K562 (cell line): ENCODE measurements around the gene ZNF835. TPM values are rescaled to one million over a fixed set of nuclear protein-coding genes. Genes with fewer than 3 reads are reported as not detected.

Experiments used
- ATAC-seq: fragments of 200-7000 bp; cut with Tn5 transposase; 3 replicates; pipeline ENCODE4 v1.9.1; 2020; ENCODE audit warnings: moderate library complexity
- Bru-seq: library from RNA; stranded (reverse); fragments of 400-500 nt; gene quantifications from one replicate; lab custom pipeline; 2021; lab: Mats Ljungman, UMichigan
- BruChase-seq, 2 experiments: library from RNA; stranded (reverse); fragments of 400-500 nt; gene quantifications; one replicate each; lab custom pipeline; 2021; lab: Mats Ljungman, UMichigan
- BruUV-seq: library from RNA; stranded (reverse); fragments of 400-500 nt; replicated peaks from 2 replicates; lab custom pipeline; 2021; lab: Mats Ljungman, UMichigan
- CTCF ChIA-PET: fragments of 300-600 bp; formaldehyde crosslinking; extraction: SDS; loops from one replicate; lab custom pipeline; 2021; ENCODE audit warnings: low intra/inter-chr PET ratio; lab: Yijun Ruan, JAX
- POLR2A ChIA-PET: fragments of 300-600, 350-650 bp; sonication (Branson Sonifier 250); formaldehyde crosslinking; extraction: SDS; loops from one replicate; lab custom pipeline; 2021; ENCODE audit warnings: antibody characterized with exemption, inconsistent platforms; lab: Yijun Ruan, JAX
- DNase-seq, 4 experiments: peaks; one replicate each; pipeline versions ENCODE4 v3.0.0 to v3.0.0-alpha.2; 2011 to 2018; ENCODE audit warnings: low spot score in 3 of 4, mixed read lengths in 3 of 4; ENCODE audit errors: extremely low read depth in 1 of 4
- FAIRE-seq: peaks from 2 replicates; lab custom pipeline; 2011; peaks lifted over from hg19 to GRCh38; lab: Jason Lieb, UNC
- H2AFZ ChIP-seq: 2 replicates; pipeline ENCODE4 v1.6.0; 2011; ENCODE audit warnings: low read depth, low read length, control low read depth, inconsistent platforms
- H3K27ac ChIP-seq: fragments of 200-600 bp; 3 replicates; pipeline ENCODE4 v1.8.0; 2011; ENCODE audit warnings: low read depth, mild to moderate bottlenecking, control low read depth, inconsistent platforms, low read length, moderate library complexity, mixed read lengths; ENCODE audit errors: extremely low read depth
- H3K27me3 ChIP-seq, 2 experiments: fragments of 300-600 bp in 1 of 2; 2 replicates in 1 of 2; 3 replicates in 1 of 2; pipeline versions ENCODE4 v1.6.0 to v1.8.0; 2011; ENCODE audit warnings: inconsistent platforms in 2 of 2, low read length in 2 of 2, mild to moderate bottlenecking in 1 of 2, mixed read lengths in 1 of 2, moderate library complexity in 1 of 2; ENCODE audit not compliant: control insufficient read depth in 2 of 2, insufficient read depth in 2 of 2
- H3K36me3 ChIP-seq: fragments of 300-600 bp; 3 replicates; pipeline ENCODE4 v1.8.0; 2011; ENCODE audit warnings: mild to moderate bottlenecking, low read length, inconsistent platforms; ENCODE audit not compliant: control insufficient read depth, insufficient read depth
- H3K4me1 ChIP-seq, 2 experiments: fragments of 200-600 bp in 1 of 2; replicated peaks in 1 of 2; 2 replicates in 1 of 2; 3 replicates in 1 of 2; pipeline versions ENCODE4 v1.5.1 to v1.8.0; 2011; ENCODE audit warnings: inconsistent platforms in 2 of 2, low read length in 2 of 2, mild to moderate bottlenecking in 1 of 2, mixed read lengths in 1 of 2, moderate library complexity in 1 of 2; ENCODE audit not compliant: control insufficient read depth in 2 of 2, insufficient read depth in 2 of 2
- H3K4me2 ChIP-seq: 2 replicates; pipeline ENCODE4 v1.6.1; 2011; ENCODE audit warnings: low read length, control low read depth, inconsistent platforms, mixed read lengths; ENCODE audit not compliant: insufficient read depth
- H3K4me3 ChIP-seq: fragments of 200-600 bp; sonication (generic), shearing (Covaris generic); 2 replicates; pipeline ENCODE4 v1.5.1; 2016; ENCODE audit warnings: control low read depth, inconsistent platforms
- H3K79me2 ChIP-seq: fragments of 200-600 bp; 3 replicates; pipeline ENCODE4 v1.8.0; 2011; ENCODE audit warnings: low read length, inconsistent platforms; ENCODE audit not compliant: control insufficient read depth, insufficient read depth
- H3K9ac ChIP-seq, 2 experiments: 2 replicates each; pipeline versions ENCODE4 v1.6.0 to v1.6.1; 2011; ENCODE audit warnings: low read depth in 2 of 2, low read length in 2 of 2, control low read depth in 1 of 2, inconsistent platforms in 1 of 2, mild to moderate bottlenecking in 1 of 2, mixed read lengths in 1 of 2; ENCODE audit not compliant: insufficient read depth in 1 of 2
- H3K9me1 ChIP-seq: one replicate; pipeline ENCODE4 v1.6.0; 2011; ENCODE audit warnings: inconsistent platforms, mild to moderate bottlenecking, low read length, moderate library complexity; ENCODE audit not compliant: control insufficient read depth, insufficient read depth
- H3K9me3 ChIP-seq: replicated peaks from 2 replicates; pipeline ENCODE4 v1.5.1; 2011; ENCODE audit warnings: low read depth, low read length, inconsistent platforms; ENCODE audit not compliant: control insufficient read depth, insufficient read depth
- H4K20me1 ChIP-seq: replicated peaks from 2 replicates; pipeline ENCODE4 v1.6.1; 2011; ENCODE audit warnings: low read length, inconsistent platforms, mixed read lengths; ENCODE audit not compliant: control insufficient read depth, insufficient read depth
- AFF1 ChIP-seq, 2 experiments: fragments of 450-650 bp; IDR thresholded peaks; 2 replicates each; pipeline ENCODE4 v1.6.1; 2018; ENCODE audit warnings: mild to moderate bottlenecking in 2 of 2, low read depth in 1 of 2; ENCODE audit not compliant: partially characterized antibody in 2 of 2
- CTCFL ChIP-seq: IDR thresholded peaks from 2 replicates; pipeline ENCODE4 v1.6.1; 2011; ENCODE audit warnings: borderline replicate concordance, low read depth, mild to moderate bottlenecking, moderate library complexity, low read length; ENCODE audit not compliant: insufficient read depth, poor library complexity, severe bottlenecking
- HCFC1 ChIP-seq: IDR thresholded peaks from 2 replicates; pipeline ENCODE4 v1.6.1; 2012; ENCODE audit warnings: low read depth, low read length, improper control_type of control experiment
- HNRNPK ChIP-seq: fragments of 200-400 bp; formaldehyde crosslinking; IDR thresholded peaks from one replicate; pipeline ENCODE4 v1.6.1; 2018; ENCODE audit warnings: mild to moderate bottlenecking, low read depth, low read length; ENCODE audit not compliant: poor library complexity, severe bottlenecking
- PHF20 ChIP-seq: fragments of 450-650 bp; IDR thresholded peaks from 2 replicates; pipeline ENCODE4 v1.6.1; 2018; ENCODE audit not compliant: partially characterized antibody
- RBM25 ChIP-seq: fragments of 200-400 bp; formaldehyde crosslinking; IDR thresholded peaks from 2 replicates; pipeline ENCODE4 v1.6.1; 2018; ENCODE audit warnings: low read length, low read depth, moderate library complexity; ENCODE audit not compliant: severe bottlenecking
- RFX5 ChIP-seq: IDR thresholded peaks from 2 replicates; pipeline ENCODE4 v1.6.1; 2011; ENCODE audit warnings: low read depth, mild to moderate bottlenecking, improper control_type of control experiment, low read length
- SNIP1 ChIP-seq: fragments of 450-650 bp; IDR thresholded peaks from 2 replicates; pipeline ENCODE4 v1.7.1; 2017; ENCODE audit warnings: low read depth, mild to moderate bottlenecking
- THRA ChIP-seq: fragments of 450-650 bp; IDR thresholded peaks from 2 replicates; pipeline ENCODE4 v1.6.1; 2017; ENCODE audit warnings: mild to moderate bottlenecking, moderate library complexity
- XRCC4 ChIP-seq: IDR thresholded peaks from one replicate; pipeline ENCODE4 v1.6.1; 2011; ENCODE audit not compliant: insufficient read depth, insufficient read length; ENCODE audit errors: extremely low read depth
- WGBS: fragments of 100-300 bp; shearing (Covaris generic); methylation state at CpG from one replicate; pipeline ENCODE4 v1.1.6; 2016; ENCODE audit warnings: low coverage, mixed read lengths; ENCODE audit not compliant: insufficient coverage; ENCODE audit errors: missing lambda C conversion rate; 5-methylcytosine and 5-hydroxymethylcytosine counted together
- in situ Hi-C: fragments of 300-500 bp; cut with MboI; formaldehyde crosslinking; loops from 4 replicates; pipeline ENCODE4 v1.15.0; 2018; ENCODE audit warnings: inconsistent platforms, mixed read lengths
- intact Hi-C: fragments of 100-400 bp; cut with micrococcal nuclease; formaldehyde crosslinking; loops from 2 replicates; pipeline ENCODE4 v1.14.2; 2022
- long read RNA-seq, 3 experiments: library from polyadenylated mRNA in 2 of 3; library from RNA in 1 of 3; unstranded in 2 of 3; stranded (forward) in 1 of 3; transcript quantifications; one replicate each; pipeline ENCODE4 v2.0.0, GENCODE V29; 2019 to 2022
- polyA minus RNA-seq, 3 experiments: library from RNA; depleted of rRNA, polyadenylated mRNA; stranded (reverse); fragments of >200 nt; gene quantifications; 2 replicates each; pipeline ENCODE4 v1.2.3, GENCODE V29; 2011
- polyA plus RNA-seq, 8 experiments: library from polyadenylated mRNA; depleted of rRNA in 4 of 8; stranded (reverse) in 5 of 8; unstranded in 3 of 8; fragments of >200 nt; fragmentation: Nextera tagmentation in 2 of 8; fragmentation: Illumina TruSeq in 1 of 8; extraction: Ambion mirVana in 2 of 8; extraction: Trizol in 1 of 8; gene quantifications; 2 replicates each; pipeline versions ENCODE4 v1.2.1 to v1.2.3, GENCODE V29; 2011 to 2014; ENCODE audit warnings: inconsistent platforms in 1 of 8, missing spikeins in 1 of 8
- total RNA-seq, 7 experiments: library from RNA; depleted of rRNA in 6 of 7; stranded (reverse); fragments of >200 nt in 6 of 7; fragmentation: Illumina TruSeq in 2 of 7; extraction: Trizol in 2 of 7; gene quantifications; 2 replicates each; pipeline versions ENCODE4 v1.2.1 to v1.2.3, GENCODE V29; 2011 to 2021; ENCODE audit warnings: low replicate concordance in 1 of 7

Gene ZNF835
- total RNA-seq (2011; cell fraction: chromatin; rRNA removed; ENCODE audit: low replicate concordance) = not detected in 2 replicates
- 0.13 TPM in 1 of 2 replicates, not detected in the other for total RNA-seq (2011; cell fraction: nucleolus; rRNA removed)
- total RNA-seq (2011; cell fraction: nucleoplasm; rRNA removed) = not detected in 2 replicates
- total RNA-seq (2014; rRNA removed) = not detected in 2 replicates
- total RNA-seq (2014; rRNA removed; fragmentation: Illumina TruSeq; extraction: Trizol) = not detected in 2 replicates
- total RNA-seq (2015; rRNA removed; fragmentation: Illumina TruSeq; extraction: Trizol) = not detected in 2 replicates
- not detected in 2 replicates for total RNA-seq (2021)
- polyA plus RNA-seq (2011; rRNA removed) = not detected in 2 replicates
- polyA plus RNA-seq (2011; cell fraction: cytosol; rRNA removed) = 0.12 TPM in 1 of 2 replicates, not detected in the other
- not detected in 2 replicates for polyA plus RNA-seq (2011; cell fraction: nucleus; rRNA removed)
- not detected in 2 replicates for polyA plus RNA-seq (2012)
- polyA plus RNA-seq (2014; fragmentation: Illumina TruSeq; extraction: Trizol) = not detected in 2 replicates
- not detected for polyA plus RNA-seq (2014; fragmentation: Nextera tagmentation; extraction: Ambion mirVana)
- not detected in 2 replicates for polyA plus RNA-seq (2014; rRNA removed)
- polyA minus RNA-seq (2011; rRNA and poly(A)+ RNA removed) = 0.07 TPM in 1 of 2 replicates, not detected in the other
- not detected in 2 replicates for polyA minus RNA-seq (2011; cell fraction: cytosol; rRNA and poly(A)+ RNA removed)
- polyA minus RNA-seq (2011; cell fraction: nucleus; rRNA and poly(A)+ RNA removed) = not detected in 2 replicates
- not detected for Bru-seq, nascent RNA
- BruChase-seq, experiment 1, labeled RNA remaining after a 2-hour chase = not detected
- BruChase-seq, experiment 2, labeled RNA remaining after a 6-hour chase = not detected
- long read RNA-seq, experiment 1 = 0 reads
- long read RNA-seq, experiment 2 = 0 reads
- long read RNA-seq, experiment 3 = 0 reads

GRCh38 chr19:56671613-56671994 is at the start of gene ZNF835:
Gene ZNF835, minus strand, starts transcription at chr19:56671757. Its CDS starts 6,559 bp downstream, at chr19:56665198.
- ChIA-PET POLR2A (no interaction called here), CTCF (no interaction called here)
- H3K9ac ChIP-seq = no peak within 1 kb of the TSS
- H3K9me1 ChIP-seq = no peaks in the 10 kb centered on the region
- no peak within 1 kb of the TSS for H3K4me3 ChIP-seq
- no peaks in the 10 kb centered on the region for H4K20me1 ChIP-seq
- intact Hi-C loops = no loop called here
- in situ Hi-C loops = no loop called here
- no peak for FAIRE-seq
- H3K27me3 ChIP-seq = no peaks in the 10 kb centered on the region
- peak in 1 of 4 experiments; percentile 4 for DNase-seq
- H3K36me3 ChIP-seq = no peaks in the 10 kb centered on the region
- BruUV-seq = no TSS peak
- whole genome bisulfite sequencing = 21% methylated on average over 28 of the region's 32 CpGs
- no peaks in the 10 kb centered on the region for H3K79me2 ChIP-seq
- H3K27ac ChIP-seq = no peak within 1 kb of the TSS
- ATAC-seq = no peak
- no peaks in the 10 kb centered on the region; the same call in 1 of the 2 replicates for H3K9me3 ChIP-seq
- no peak within 1 kb of the TSS for H2AFZ ChIP-seq
- no peak within 1 kb of the TSS for H3K4me2 ChIP-seq
- H3K4me1 ChIP-seq = peaks cover 0 to 4% of the 10 kb centered on the region in 2 experiments; a peak in 1 of 5 replicates
- TF ChIP-seq HNRNPK (no peak), HCFC1 (peak; percentile 51), CTCFL (no peak), PHF20 (no peak), XRCC4 (no peak), RFX5 (no peak), THRA (no peak), SNIP1 (no peak), AFF1 (IDR thresholded peaks at IDR 0.05; ENCODE audit: low read depth in 1 of 2, partially characterized antibody in 2 of 2) (peak in 1 of 2 experiments; percentile 44), RBM25 (no peak)
